NB4 (cell line): Measurements from ENCODE around the gene RNU1-2.

Source experiments
- POLR2A ChIP-seq: IDR thresholded peaks from 2 replicates; pipeline ENCODE4 v1.6.1; 2011; ENCODE audit warnings: mild to moderate bottlenecking; ENCODE audit not compliant: insufficient read length; ENCODE audit errors: extremely low read depth
- TF ChIP-seq, protein P1 (sequence below): IDR thresholded peaks from one replicate; pipeline ENCODE4 v1.5.1; 2012; ENCODE audit warnings: low read depth, low read length
- TF ChIP-seq, protein P2 (sequence below): IDR thresholded peaks from 2 replicates; pipeline ENCODE4 v1.6.1; 2011; ENCODE audit warnings: low read depth, low read length

DNA sequence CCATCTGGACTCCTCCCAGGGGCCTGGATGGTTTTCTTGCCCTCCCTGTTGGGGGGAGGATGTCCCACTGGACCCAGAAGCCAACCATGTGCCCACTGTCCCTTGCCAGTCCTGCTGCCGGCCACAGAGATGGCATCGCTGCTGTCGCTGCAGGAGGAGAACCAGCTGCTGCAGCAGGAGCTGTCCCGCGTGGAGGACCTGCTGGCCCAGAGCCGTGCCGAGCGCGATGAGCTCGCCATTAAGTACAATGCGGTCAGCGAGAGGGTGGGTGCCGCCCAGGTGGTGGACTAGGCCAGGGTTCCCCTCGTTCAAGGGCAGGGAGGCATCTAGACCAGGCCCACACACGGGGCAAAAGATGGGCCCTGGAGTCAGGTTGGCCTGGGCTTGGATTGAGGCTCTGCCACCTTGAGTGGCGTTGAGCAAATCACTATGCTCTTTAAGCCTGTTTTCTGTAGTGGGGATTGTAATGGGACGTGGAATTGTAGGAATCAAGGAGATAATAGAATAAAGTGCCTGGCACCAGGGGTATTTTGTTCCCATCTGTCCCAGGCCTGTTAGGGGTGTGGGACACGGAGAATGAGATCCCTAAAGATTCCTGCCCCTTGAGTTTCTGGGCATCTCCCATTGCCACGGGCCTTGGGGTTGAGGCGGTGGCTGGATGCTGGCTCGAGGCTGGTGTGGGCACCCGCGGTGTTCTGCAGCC, 28.6 kb downstream of the RNU1-2 start:
- TF ChIP-seq POLR2A, result no peak
- TF ChIP-seq, protein P1, sequence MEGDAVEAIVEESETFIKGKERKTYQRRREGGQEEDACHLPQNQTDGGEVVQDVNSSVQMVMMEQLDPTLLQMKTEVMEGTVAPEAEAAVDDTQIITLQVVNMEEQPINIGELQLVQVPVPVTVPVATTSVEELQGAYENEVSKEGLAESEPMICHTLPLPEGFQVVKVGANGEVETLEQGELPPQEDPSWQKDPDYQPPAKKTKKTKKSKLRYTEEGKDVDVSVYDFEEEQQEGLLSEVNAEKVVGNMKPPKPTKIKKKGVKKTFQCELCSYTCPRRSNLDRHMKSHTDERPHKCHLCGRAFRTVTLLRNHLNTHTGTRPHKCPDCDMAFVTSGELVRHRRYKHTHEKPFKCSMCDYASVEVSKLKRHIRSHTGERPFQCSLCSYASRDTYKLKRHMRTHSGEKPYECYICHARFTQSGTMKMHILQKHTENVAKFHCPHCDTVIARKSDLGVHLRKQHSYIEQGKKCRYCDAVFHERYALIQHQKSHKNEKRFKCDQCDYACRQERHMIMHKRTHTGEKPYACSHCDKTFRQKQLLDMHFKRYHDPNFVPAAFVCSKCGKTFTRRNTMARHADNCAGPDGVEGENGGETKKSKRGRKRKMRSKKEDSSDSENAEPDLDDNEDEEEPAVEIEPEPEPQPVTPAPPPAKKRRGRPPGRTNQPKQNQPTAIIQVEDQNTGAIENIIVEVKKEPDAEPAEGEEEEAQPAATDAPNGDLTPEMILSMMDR, result no peak
- TF ChIP-seq, protein P2, sequence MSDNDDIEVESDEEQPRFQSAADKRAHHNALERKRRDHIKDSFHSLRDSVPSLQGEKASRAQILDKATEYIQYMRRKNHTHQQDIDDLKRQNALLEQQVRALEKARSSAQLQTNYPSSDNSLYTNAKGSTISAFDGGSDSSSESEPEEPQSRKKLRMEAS, result no peak
